Adrenal gland (tissue), 12 donors: ENCODE measurements around the gene IL32. TPM values are rescaled to one million over a fixed set of nuclear protein-coding genes. Genes with fewer than 3 reads are reported as not detected.

Source experiments
- DNase-seq, 7 donors: peaks; one replicate each; pipeline ENCODE4 v3.0.0-alpha.2; 2019 to 2020
- H3K27ac ChIP-seq, 5 donors: fragments of 200-600 bp; sonication (generic) in 4 of 5; 1 replicate in 3 of 5; 2 replicates in 2 of 5; pipeline versions ENCODE4 v1.5.1 to v1.8.0; 2016 to 2020; ENCODE audit warnings: mild to moderate bottlenecking in 1 of 5
- H3K27me3 ChIP-seq: fragments of 200-600 bp; 2 replicates; pipeline ENCODE4 v1.8.0; 2021
- H3K36me3 ChIP-seq, 2 donors: fragments of 200-600 bp; replicated peaks in 1 of 2; 1 replicate in 1 of 2; 2 replicates in 1 of 2; pipeline versions ENCODE4 v1.5.1 to v1.8.0; 2018 to 2022
- H3K4me1 ChIP-seq, 2 donors: fragments of 200-600 bp; replicated peaks in 1 of 2; 1 replicate in 1 of 2; 2 replicates in 1 of 2; pipeline versions ENCODE4 v1.5.1 to v1.8.0; 2018 to 2021
- H3K4me3 ChIP-seq, 4 donors: fragments of 200-600 bp; sonication (generic) in 3 of 4; one replicate each; pipeline ENCODE4 v1.5.1; 2016 to 2018
- H3K9me3 ChIP-seq, 3 donors: fragments of 200-600 bp; sonication (generic) in 1 of 3; replicated peaks in 1 of 3; 1 replicate in 2 of 3; 2 replicates in 1 of 3; pipeline versions ENCODE4 v1.5.1 to v1.8.0; 2016 to 2021
- CTCF ChIP-seq, 6 experiments: fragments of 450-650 bp in 4 of 6; fragments of 200-600 bp in 2 of 6; sonication (generic) in 1 of 6; IDR thresholded peaks; 1 replicate in 5 of 6; 2 replicates in 1 of 6; pipeline versions ENCODE4 v1.5.1 to v1.8.0; 2016 to 2021; ENCODE audit warnings: antibody characterized with exemption in 6 of 6, mild to moderate bottlenecking in 2 of 6, moderate library complexity in 1 of 6
- POLR2A ChIP-seq, 2 donors: fragments of 450-650 bp; IDR thresholded peaks; one replicate each; pipeline ENCODE4 v1.6.1; 2017; ENCODE audit warnings: antibody characterized with exemption in 2 of 2, mild to moderate bottlenecking in 2 of 2, moderate library complexity in 1 of 2
- WGBS, 4 donors: extraction: QIAGEN DNeasy Blood & Tissue Kit in 2 of 4; methylation state at CpG; one replicate each; pipeline versions ENCODE4 v1.1.5 to v1.1.7; 2013 to 2017; 5-methylcytosine and 5-hydroxymethylcytosine counted together
- intact Hi-C, 2 donors: fragments of 100-400 bp; cut with DNase I; formaldehyde crosslinking; loops; one replicate each; pipeline versions ENCODE4 v1.14.1 to v1.15.0; 2022 to 2023
- polyA plus RNA-seq, 3 donors: library from polyadenylated mRNA; stranded (reverse); fragments of 200-250 nt in 2 of 3; fragments of 350-450 nt in 1 of 3; fragmentation: Illumina TruSeq in 1 of 3; extraction: RNeasy Lipid Tissue Mini Kit (QIAGEN cat#74804) in 1 of 3; gene quantifications; one replicate each; pipeline ENCODE4 v1.2.3, GENCODE V29; 2013 to 2014
- total RNA-seq, 9 donors: library from RNA; depleted of rRNA in 4 of 9; stranded (reverse); fragments of >200 nt in 4 of 9; fragments of 120-200 nt in 1 of 9; fragmentation: NEBNext Ultra II Directional in 1 of 9; extraction: Animal tissue kit (Norgen Biotek cat#: 25700) in 1 of 9; gene quantifications; one replicate each; pipeline versions ENCODE4 v1.1.0 to v1.2.4, GENCODE V29; 2013 to 2023
- donor health status: healthy with polysubstance abuse.
- donor health status: Bipolar disorder and iron deficiency.
- donor health status: DM: yes; HTN: yes; CAD: no.
- donor health status: DM: no; HTN: no; CAD: no.
- donor health status: DM: no; HTN: no; CAD: no.
- donor health status: DM: yes; HTN: yes; CAD: no.

IL32 gene
- total and polyA plus RNA-seq, 12 donors = 3.9 to 127 (median 23.1) TPM

GRCh38 chr16:3025032-3026002 is 40.1 kb upstream of the IL32 start:
- no peak overlapping the region for H3K27ac ChIP-seq
- no peak for DNase-seq
- no peak overlapping the region for H3K4me3 ChIP-seq
- intact Hi-C loops = no loop called here
- peaks cover 0 to 16% of the 10 kb centered on the region in 2 donors for H3K36me3 ChIP-seq
- no peaks in the 10 kb centered on the region for H3K9me3 ChIP-seq
- peaks cover 25 to 57% of the 10 kb centered on the region in 2 donors for H3K4me1 ChIP-seq
- H3K27me3 ChIP-seq = peaks cover 14% of the 10 kb centered on the region
- TF ChIP-seq CTCF (IDR thresholded peaks at IDR 0.05) (no peak), POLR2A (IDR thresholded peaks at IDR 0.05) (no peak)
- WGBS, 4 donors = 89 to 95% (median 93%) methylated on average over 18 of the region's 18 CpGs

DNA sequence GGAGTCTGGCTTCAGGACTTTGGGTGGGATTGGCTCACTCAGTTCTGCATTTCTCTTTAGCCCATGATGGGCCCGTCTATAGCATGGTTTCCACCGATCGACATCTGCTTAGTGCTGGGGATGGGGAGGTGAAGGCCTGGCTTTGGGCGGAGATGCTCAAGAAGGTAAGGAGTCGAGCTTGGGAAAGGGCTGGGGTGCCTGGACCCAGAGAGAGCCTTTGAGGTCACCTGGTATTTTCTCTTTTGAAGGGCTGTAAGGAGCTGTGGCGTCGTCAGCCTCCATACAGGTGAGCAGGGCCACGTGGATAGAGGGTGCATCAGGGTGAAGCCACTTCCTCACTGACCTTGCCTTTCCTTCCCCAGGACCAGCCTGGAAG is 39.4 kb upstream of the IL32 start:
- H3K27me3 ChIP-seq = peaks cover 20% of the 10 kb centered on the region
- 92 to 96% (median 93%) methylated on average over 8 of the region's 8 CpGs for WGBS, 4 donors
- H3K4me3 ChIP-seq = no peak overlapping the region
- peak in 1 of 7 donors; percentile 17 for DNase-seq
- H3K27ac ChIP-seq = no peak overlapping the region
- intact Hi-C loops = no loop called here
- TF ChIP-seq CTCF (IDR thresholded peaks at IDR 0.05) = no peak
- no peak for TF ChIP-seq POLR2A (IDR thresholded peaks at IDR 0.05)
- H3K9me3 ChIP-seq = no peaks in the 10 kb centered on the region
- peaks cover 25 to 50% of the 10 kb centered on the region in 2 donors for H3K4me1 ChIP-seq
- H3K36me3 ChIP-seq = peaks cover 0 to 16% of the 10 kb centered on the region in 2 donors

- intact Hi-C loops = no loop called here
- peak in 1 of 7 donors; percentile 28 for DNase-seq
- 95 to 98% (median 95%) methylated on average over 21 to 24 of the region's 24 CpGs for WGBS, 4 donors
- H3K36me3 ChIP-seq = peaks cover 0 to 16% of the 10 kb centered on the region in 2 donors
- peaks cover 17 to 42% of the 10 kb centered on the region in 2 donors for H3K4me1 ChIP-seq
- H3K9me3 ChIP-seq = no peaks in the 10 kb centered on the region
- no peak for TF ChIP-seq POLR2A (IDR thresholded peaks at IDR 0.05)
- no peak for TF ChIP-seq CTCF (IDR thresholded peaks at IDR 0.05)
- H3K27ac ChIP-seq = no peak overlapping the region
- peaks cover 21% of the 10 kb centered on the region for H3K27me3 ChIP-seq
- no peak overlapping the region for H3K4me3 ChIP-seq
Measured at GRCh38 chr16:3026609-3027488, 38.6 kb upstream of the IL32 start.

DNA sequence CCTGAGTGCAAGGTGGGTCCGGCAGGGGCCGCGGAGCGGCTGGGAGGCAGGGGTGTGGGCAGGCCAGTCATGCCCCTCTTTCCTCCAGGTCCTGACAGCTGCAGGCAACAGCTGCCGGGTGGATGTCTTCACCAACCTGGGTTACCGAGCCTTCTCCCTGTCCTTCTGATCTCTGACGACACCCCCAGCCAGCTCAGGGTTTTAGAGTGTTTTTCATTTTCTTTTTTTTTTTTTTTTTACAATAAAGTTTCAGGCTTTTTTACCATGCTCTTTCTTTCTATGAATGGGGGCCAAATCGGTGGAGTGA is 38.0 kb upstream of the IL32 start:
- 86 to 96% (median 93%) methylated on average over 8 of the region's 8 CpGs for WGBS, 4 donors
- TF ChIP-seq CTCF (IDR thresholded peaks at IDR 0.05) = no peak
- no peak for TF ChIP-seq POLR2A (IDR thresholded peaks at IDR 0.05)
- peaks cover 11 to 36% of the 10 kb centered on the region in 2 donors for H3K4me1 ChIP-seq
- intact Hi-C loops = no loop called here
- no peak for DNase-seq
- no peaks in the 10 kb centered on the region for H3K9me3 ChIP-seq
- H3K36me3 ChIP-seq = peaks cover 0 to 16% of the 10 kb centered on the region in 2 donors
- no peak overlapping the region for H3K4me3 ChIP-seq
- peaks cover 21% of the 10 kb centered on the region for H3K27me3 ChIP-seq
- H3K27ac ChIP-seq = no peak overlapping the region
